GM19240 (cell line): ENCODE measurements around the gene STXBP4.

Experiments
- DNase-seq: peaks from one replicate; pipeline ENCODE4 v3.0.0; 2011; ENCODE audit warnings: low spot score; ENCODE audit not compliant: insufficient read length

Gene STXBP4, protein sequence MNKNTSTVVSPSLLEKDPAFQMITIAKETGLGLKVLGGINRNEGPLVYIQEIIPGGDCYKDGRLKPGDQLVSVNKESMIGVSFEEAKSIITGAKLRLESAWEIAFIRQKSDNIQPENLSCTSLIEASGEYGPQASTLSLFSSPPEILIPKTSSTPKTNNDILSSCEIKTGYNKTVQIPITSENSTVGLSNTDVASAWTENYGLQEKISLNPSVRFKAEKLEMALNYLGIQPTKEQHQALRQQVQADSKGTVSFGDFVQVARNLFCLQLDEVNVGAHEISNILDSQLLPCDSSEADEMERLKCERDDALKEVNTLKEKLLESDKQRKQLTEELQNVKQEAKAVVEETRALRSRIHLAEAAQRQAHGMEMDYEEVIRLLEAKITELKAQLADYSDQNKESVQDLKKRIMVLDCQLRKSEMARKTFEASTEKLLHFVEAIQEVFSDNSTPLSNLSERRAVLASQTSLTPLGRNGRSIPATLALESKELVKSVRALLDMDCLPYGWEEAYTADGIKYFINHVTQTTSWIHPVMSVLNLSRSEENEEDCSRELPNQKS

DNA sequence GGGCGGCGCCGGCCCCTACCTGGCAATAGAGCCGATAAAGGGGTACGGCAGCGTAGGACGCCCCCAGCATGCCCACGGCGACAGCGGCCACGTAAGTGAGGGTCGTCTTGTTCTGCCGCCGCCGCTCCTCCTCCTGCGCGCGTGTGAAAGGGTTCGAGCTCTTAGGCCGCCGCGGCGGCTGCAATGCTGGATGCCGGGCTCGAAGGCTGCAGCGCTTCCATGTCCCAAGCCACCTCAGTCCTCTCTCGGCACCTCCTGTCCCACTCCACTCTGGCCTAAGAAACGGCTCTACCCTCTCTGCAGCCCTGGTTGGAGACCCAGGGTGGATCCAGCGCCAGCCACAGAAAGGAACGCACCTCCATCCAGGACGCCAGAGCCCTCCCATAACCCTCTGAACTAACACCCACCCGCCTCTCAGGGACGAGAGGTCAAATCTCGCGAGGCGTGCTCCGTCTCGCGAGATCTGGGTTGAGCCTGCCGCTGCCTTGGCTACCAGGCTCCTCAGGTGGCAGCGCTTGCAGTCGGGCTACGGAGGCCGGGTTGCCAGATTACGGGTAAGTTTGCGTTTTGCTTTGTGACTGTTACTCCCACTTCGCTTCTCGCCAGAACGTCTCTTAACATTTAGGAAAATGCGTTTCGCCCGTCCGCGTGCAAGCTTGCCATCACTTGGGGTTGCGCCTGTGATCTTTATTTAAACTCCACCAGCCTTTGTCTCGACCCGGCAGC, at the start of gene STXBP4, which contains the start of gene COX11:
TSS of gene STXBP4 (plus strand) at position 504 of the 726 bp plus-strand sequence. CDS start 17,455 bp downstream, outside the sequence.
TSS of gene COX11 (minus strand) at position 393 of the 726 bp plus-strand sequence. CDS start at position 385, 8 bp downstream.
- peak; percentile 57 for DNase-seq

DNA sequence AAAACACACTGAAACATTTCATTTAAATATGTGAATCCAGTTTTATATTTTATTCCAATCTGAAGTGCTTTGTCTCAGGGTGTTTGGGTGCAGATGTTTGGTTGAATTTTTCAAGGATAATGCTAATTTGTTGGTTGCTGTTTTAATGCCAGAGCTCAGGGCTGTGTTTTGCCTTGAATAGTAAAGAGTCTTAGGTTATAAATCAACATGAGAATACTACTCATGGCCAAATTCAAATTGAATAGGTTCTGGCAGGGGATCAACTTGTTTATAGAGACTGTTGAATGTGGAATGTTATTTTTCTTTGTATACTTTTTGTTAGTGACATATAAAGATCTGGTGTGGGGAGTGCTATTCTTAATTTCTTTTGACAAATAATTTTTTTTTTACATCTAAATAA, 49.1 kb upstream of the STXBP4 start:
- DNase-seq = no peak

- DNase-seq = no peak
These were observed 47.7 kb upstream of the STXBP4 start for GRCh38 chr17:54920819-54921218.

DNA sequence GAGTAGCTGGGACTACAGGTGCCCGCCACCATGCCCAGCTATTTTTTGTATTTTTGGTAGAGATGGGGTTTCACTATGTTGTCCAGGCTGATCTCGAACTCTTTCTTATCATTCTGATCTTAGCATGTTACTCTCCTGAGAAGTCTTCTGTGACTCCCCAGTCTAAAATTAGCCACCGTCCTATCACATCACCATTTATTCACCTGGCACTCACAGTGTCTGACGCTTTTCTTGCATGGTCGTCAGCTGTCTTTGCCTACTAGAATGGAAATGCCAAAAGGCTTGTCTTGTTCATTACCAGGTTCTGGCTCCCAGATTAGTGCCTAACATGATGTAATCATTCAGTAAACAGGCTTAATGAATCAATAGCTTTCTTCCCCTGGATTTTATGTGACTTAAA, 44.2 kb upstream of the STXBP4 start:
- no peak for DNase-seq

- DNase-seq = no peak
These were observed 41.0 kb upstream of the STXBP4 start for GRCh38 chr17:54927525-54927924.

- DNase-seq = no peak
These were observed 35.9 kb upstream of the STXBP4 start for GRCh38 chr17:54932711-54933110.

DNA sequence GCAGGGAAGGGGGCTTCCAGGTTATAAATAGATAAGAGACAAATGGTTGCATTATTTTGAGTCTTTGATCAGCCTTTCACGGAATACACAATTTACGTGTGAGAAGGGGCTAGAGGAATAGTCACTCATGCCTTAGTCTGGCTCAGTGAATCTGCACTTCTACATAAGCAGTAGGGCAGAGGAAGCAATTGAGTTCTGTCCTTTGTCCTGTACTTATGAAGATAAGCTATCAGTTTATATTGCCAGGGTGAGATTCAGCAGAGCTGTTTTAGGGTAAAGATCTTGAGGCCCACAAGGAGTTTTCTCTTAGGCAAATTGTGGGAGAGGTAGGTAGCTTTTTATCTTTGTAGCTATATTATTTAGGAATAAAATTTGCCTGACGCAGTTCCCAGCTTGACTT, 34.6 kb upstream of the STXBP4 start:
- DNase-seq = no peak

- no peak for DNase-seq
These were observed 33.1 kb upstream of the STXBP4 start for GRCh38 chr17:54935471-54935870.

DNA sequence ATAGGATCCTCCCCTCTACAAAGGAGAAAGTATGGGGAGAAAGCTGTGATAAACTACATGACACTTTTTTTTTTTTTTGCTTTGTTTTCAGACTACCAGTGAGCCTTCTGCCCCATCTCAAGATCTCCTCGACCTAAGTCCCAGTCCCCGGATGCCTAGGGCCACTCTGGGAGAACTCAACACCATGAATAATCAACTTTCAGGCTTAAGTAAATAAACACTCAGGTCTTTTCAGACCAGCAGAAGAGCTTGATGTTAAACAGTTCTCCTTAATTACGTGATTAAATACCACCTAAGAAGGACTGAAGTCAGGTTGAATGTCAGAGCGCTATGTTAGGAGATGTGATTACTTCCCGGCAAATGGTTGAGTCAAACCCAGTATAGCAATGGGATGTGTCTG, 31.5 kb upstream of the STXBP4 start:
- DNase-seq = no peak

DNA sequence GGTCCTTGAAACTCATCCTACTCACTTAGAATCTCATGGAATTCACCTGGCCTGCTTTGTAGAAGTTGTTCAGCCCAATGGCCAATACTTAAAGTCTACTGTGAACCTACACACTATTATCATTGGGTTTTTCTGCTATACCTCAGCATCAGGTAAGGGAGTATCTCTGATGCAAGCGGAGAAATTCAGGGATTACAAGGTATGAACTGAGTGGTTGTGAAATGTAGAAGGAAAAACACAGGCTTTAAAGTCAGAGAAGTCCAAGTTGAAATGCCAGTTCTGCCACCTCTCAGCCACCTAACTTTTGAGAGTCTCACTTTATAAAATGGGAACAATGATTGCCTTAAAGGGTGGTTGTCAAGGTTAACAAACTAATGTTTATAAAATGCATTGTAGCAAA, 31.1 kb upstream of the STXBP4 start:
- no peak for DNase-seq

GRCh38 chr17:54941285-54941684, 27.3 kb upstream of the STXBP4 start:
- DNase-seq = no peak

GRCh38 chr17:54944796-54945195, 23.8 kb upstream of the STXBP4 start:
- DNase-seq = no peak

GRCh38 chr17:54945231-54945630, 23.3 kb upstream of the STXBP4 start:
- DNase-seq = no peak

GRCh38 chr17:54945671-54946070, 22.9 kb upstream of the STXBP4 start:
- no peak for DNase-seq

DNA sequence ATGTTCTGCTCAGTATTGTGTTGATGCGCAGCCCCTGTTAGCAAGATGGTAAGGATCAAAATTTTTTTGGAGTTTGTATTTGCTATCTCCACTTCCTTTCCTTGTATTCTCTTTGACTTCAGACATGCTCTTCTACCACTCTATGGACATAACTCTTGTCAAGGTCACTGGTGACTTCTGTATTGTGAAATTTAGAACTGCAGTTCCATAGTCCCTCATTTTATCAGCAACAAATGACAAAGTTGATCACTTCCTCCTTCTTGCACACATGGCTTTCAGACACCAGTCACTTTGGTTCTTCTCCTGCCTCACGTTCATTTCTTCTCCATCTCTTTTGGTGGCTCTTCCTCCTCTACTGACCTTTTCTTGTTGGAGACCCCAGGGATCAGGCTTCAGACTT, 21.2 kb upstream of the STXBP4 start:
- no peak for DNase-seq

DNA sequence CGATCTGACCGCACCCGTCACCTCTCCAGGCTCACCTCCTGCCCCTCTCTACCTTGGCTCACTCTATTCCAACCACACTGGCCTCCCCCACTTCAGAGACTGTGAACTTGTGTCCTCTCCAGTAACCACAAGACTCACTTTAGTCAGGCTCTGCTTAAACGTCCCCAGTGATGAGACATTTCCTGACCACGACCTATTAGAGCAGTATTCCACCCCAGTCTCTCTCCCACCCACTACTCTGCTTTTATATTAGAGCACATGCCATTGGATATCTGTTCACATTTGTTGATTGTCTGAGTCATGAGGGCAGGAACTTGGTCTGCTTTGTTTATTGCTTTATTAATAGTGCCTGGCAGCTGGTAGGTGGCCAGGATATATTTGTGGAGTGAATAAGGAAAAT, 20.2 kb upstream of the STXBP4 start:
- no peak for DNase-seq

DNA sequence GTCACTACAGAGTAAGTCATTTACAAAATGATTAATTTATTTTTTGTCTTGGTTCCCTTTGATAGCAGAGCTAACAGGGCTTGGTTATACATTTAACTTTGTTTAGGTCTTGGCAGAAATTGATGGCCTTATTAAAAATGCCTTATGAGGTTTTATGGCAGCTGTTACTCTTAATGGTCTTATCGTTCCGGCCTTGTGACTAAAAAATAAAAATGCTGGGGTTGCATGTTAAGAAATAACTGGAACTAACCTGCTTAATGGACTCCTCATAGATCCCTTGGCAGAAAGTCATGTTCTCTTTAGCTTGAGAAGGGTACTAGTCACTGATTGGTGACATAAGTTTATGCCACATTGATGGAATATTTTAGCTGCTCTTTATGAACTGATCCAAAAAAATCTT, 18.4 kb upstream of the STXBP4 start:
- no peak for DNase-seq

DNA sequence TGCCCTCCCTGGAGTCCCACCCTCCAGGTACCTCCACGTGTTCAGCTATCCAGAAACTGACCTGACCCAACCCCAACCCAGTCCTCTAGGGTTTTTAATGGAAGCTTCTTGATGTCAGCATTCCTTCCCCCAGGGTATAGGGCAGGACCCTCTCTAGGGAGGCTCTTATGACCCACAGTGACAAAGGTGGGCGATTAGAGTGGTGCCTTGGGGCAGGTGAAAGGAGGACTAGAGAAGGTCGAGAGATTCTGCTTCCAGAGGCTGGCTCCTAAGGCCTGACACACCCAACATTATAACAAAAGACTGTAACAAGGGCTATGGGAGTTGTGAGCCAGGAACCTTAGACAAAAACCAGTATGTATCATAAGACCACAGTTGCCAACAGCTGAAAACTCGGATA, 17.3 kb upstream of the STXBP4 start:
- DNase-seq = no peak

DNA sequence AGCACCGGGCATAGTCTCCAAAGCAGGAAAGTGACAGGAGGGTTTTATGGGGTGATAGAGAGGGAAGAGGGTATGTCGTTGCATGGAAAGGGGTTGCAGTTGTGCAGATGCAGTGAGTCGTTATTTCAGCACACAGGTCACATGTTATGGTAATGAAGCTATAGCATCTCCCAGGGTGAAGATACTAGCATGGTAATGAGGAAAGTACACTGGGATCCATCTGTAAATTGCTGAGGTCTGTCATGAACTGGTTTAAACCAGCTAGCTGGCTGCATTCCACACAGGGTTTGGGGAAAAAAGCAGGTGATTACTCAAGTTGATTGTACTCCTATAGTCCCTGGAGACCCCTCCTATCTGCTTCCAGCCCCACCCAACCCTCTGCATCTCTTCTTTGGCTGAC, 11.8 kb upstream of the STXBP4 start:
- no peak for DNase-seq

GRCh38 chr17:54967621-54968261, 824 bp upstream of the STXBP4 start:
- no peak for DNase-seq

DNA sequence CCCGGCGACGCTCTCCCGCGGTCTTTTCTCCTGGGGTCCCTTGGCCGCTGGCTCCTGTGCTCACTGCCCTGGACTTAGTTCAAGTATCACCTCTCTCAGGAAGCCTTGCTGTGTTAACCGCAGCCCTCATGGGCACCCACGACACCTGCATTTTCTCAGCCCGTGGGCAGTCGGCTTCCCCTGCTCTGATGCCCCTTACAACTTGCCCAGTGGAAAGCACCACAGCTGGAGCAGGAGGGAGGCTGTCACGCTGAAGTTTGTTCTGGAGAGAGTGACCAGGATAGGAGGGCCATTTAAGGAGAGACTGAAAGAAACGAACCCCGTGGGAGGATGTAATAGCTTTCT, 395 bp downstream of the STXBP4 start:
- DNase-seq = no peak
